NCI-H446 treated with DMSO at 0.1 percent for 48 hours (cell line): ENCODE results near the gene COL5A1.

ENCODE experiments used
- DNase-seq: peaks from one replicate; lab custom pipeline; 2025; lab: John Stamatoyannopoulos, UW

COL5A1 gene

GRCh38 chr9:134875371-134875770 lies 233.8 kb downstream of the COL5A1 start:
- DNase-seq = no peak

- DNase-seq = no peak
These were observed 235.9 kb downstream of the COL5A1 start for GRCh38 chr9:134877541-134877940.

GRCh38 chr9:134879664-134880483 lies 238.3 kb downstream of the COL5A1 start:
- DNase-seq = no peak

- DNase-seq = no peak
These were observed 239.1 kb downstream of the COL5A1 start, which contains the start of gene FCN2 for GRCh38 chr9:134880484-134881312. FCN2 (plus strand) TSS chr9:134880810; CDS start chr9:134880822, 12 bp downstream.

GRCh38 chr9:134881313-134881670 lies 239.7 kb downstream of the COL5A1 start:
- DNase-seq = no peak

GRCh38 chr9:134882204-134882785 lies 240.7 kb downstream of the COL5A1 start:
- no peak for DNase-seq

GRCh38 chr9:134883040-134883782 lies 241.6 kb downstream of the COL5A1 start:
- no peak for DNase-seq

- no peak for DNase-seq
These were observed 242.9 kb downstream of the COL5A1 start for GRCh38 chr9:134884492-134884891.

- no peak for DNase-seq
These were observed 243.5 kb downstream of the COL5A1 start for GRCh38 chr9:134885001-134885678.

- no peak for DNase-seq
These were observed 244.2 kb downstream of the COL5A1 start for GRCh38 chr9:134885679-134886412.

- no peak for DNase-seq
These were observed 244.9 kb downstream of the COL5A1 start for GRCh38 chr9:134886413-134886913.

GRCh38 chr9:134887219-134887618 lies 245.6 kb downstream of the COL5A1 start:
- DNase-seq = no peak

- DNase-seq = no peak
These were observed 246.3 kb downstream of the COL5A1 start for GRCh38 chr9:134887686-134888602.

- DNase-seq = no peak
These were observed 247.1 kb downstream of the COL5A1 start for GRCh38 chr9:134888603-134889190.

- no peak for DNase-seq
These were observed 248.0 kb downstream of the COL5A1 start for GRCh38 chr9:134889386-134890154.

- no peak for DNase-seq
These were observed 248.5 kb downstream of the COL5A1 start for GRCh38 chr9:134890155-134890495.

GRCh38 chr9:134891053-134891452 lies 249.4 kb downstream of the COL5A1 start:
- no peak for DNase-seq

- DNase-seq = no peak
These were observed 250.1 kb downstream of the COL5A1 start for GRCh38 chr9:134891713-134892112.
